Transverse colon (tissue), 4 donors: ENCODE data around the gene PKMYT1. TPM values are rescaled to one million over a fixed set of nuclear protein-coding genes. Genes with fewer than 3 reads are reported as not detected.

ENCODE experiments used
- DNase-seq: peaks from one replicate; pipeline ENCODE4 v3.0.0-alpha.2; 2019
- H3K27ac ChIP-seq, 4 donors: fragments of 200-600 bp; sonication (generic); 2 replicates each; pipeline ENCODE4 v1.5.1; 2016 to 2018; ENCODE audit warnings: inconsistent platforms in 4 of 4
- H3K27me3 ChIP-seq: fragments of 200-600 bp; sonication (generic); 2 replicates; pipeline ENCODE4 v1.5.1; 2017; ENCODE audit warnings: inconsistent platforms
- H3K36me3 ChIP-seq, 4 donors: fragments of 200-600 bp; sonication (generic); 2 replicates each; pipeline ENCODE4 v1.5.1; 2017 to 2019; ENCODE audit warnings: inconsistent platforms in 4 of 4
- H3K4me1 ChIP-seq, 4 donors: fragments of 200-600 bp; sonication (generic); 2 replicates each; pipeline ENCODE4 v1.5.1; 2017 to 2020; ENCODE audit warnings: inconsistent platforms in 4 of 4
- H3K4me3 ChIP-seq, 4 donors: fragments of 200-600 bp; sonication (generic); 1 replicate in 1 of 4; 2 replicates in 3 of 4; pipeline versions ENCODE4 v1.5.1 to v1.6.1; 2017 to 2019; ENCODE audit warnings: inconsistent platforms in 4 of 4
- H3K9me3 ChIP-seq, 2 donors: fragments of 200-600 bp; sonication (generic); 2 replicates each; pipeline ENCODE4 v1.5.1; 2017 to 2019; ENCODE audit warnings: inconsistent platforms in 2 of 2
- EP300 ChIP-seq: sonication (generic); formaldehyde crosslinking; IDR thresholded peaks from one replicate; pipeline ENCODE4 v1.6.1; 2017; ENCODE audit warnings: antibody characterized with exemption, low read depth
- POLR2A ChIP-seq: fragments of 450-650 bp; IDR thresholded peaks from one replicate; pipeline ENCODE4 v1.6.1; 2016; ENCODE audit warnings: antibody characterized with exemption, mild to moderate bottlenecking, moderate library complexity
- POLR2AphosphoS5 ChIP-seq, 3 donors: sonication (generic); formaldehyde crosslinking; IDR thresholded peaks; one replicate each; pipeline ENCODE4 v1.6.1; 2016; ENCODE audit warnings: antibody characterized with exemption in 3 of 3
- WGBS, 2 donors: methylation state at CpG; one replicate each; pipeline ENCODE4 v1.1.5; 2018; ENCODE audit warnings: low coverage in 1 of 2; 5-methylcytosine and 5-hydroxymethylcytosine counted together
- in situ Hi-C, 4 donors: fragments of 200-750 bp; cut with MboI; loops; one replicate each; pipeline versions ENCODE4 v1.15.0 to v1.15.1; 2017; ENCODE audit warnings: low sequenced_read_pairs in 3 of 4, low pct_ligation_motif_present in 1 of 4, low pct_unique_long_range_greater_than_20kb in 1 of 4
- intact Hi-C: fragments of 100-400 bp; cut with DNase I; formaldehyde crosslinking; loops from one replicate; pipeline ENCODE4 v1.15.1; 2023; ENCODE audit warnings: low total_unique reads
- total RNA-seq, 4 donors: library from RNA; depleted of rRNA; stranded (reverse); fragments of >200 nt; gene quantifications; one replicate each; pipeline ENCODE4 v1.1.0, GENCODE V29; 2016
- TF ChIP-seq, protein P1 (sequence below), 5 experiments: fragments of 200-600 bp in 3 of 5; fragments of 450-650 bp in 2 of 5; sonication (generic) in 3 of 5; IDR thresholded peaks; 1 replicate in 2 of 5; 2 replicates in 3 of 5; pipeline ENCODE4 v1.5.1; 2016 to 2017; ENCODE audit warnings: antibody characterized with exemption in 5 of 5, inconsistent platforms in 3 of 5, mild to moderate bottlenecking in 2 of 5, moderate library complexity in 1 of 5

The PKMYT1 gene
- total RNA-seq, 4 donors from 2014 or later = 0.55 to 3.6 (median 3.0) TPM; not detected in 1

DNA sequence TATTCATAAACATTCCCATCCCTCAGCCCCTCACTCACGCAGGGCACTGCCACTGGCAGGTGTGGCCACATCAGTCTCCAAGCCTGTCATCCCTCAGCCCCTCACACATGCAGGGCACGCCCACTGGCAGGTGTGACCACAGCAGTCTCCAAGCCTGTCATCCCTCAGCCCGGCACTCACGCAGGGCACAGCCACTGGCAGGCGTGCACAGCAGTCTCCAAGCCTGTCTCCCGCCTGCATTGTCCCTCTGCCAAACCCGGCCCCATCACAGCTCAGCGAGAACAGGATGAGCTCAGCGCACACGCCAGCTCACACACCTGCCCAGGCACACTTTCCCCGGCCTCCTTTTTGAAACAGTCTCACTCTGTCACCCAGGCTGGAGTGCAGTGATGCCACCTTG lies 27.6 kb downstream of the PKMYT1 start:
- no peak overlapping the region for H3K27ac ChIP-seq
- H3K27me3 ChIP-seq = peaks cover 39% of the 10 kb centered on the region
- H3K9me3 ChIP-seq = no peaks in the 10 kb centered on the region
- no peak for DNase-seq
- in situ Hi-C loops = no loop called here
- intact Hi-C loops = no loop called here
- TF ChIP-seq, protein P1, sequence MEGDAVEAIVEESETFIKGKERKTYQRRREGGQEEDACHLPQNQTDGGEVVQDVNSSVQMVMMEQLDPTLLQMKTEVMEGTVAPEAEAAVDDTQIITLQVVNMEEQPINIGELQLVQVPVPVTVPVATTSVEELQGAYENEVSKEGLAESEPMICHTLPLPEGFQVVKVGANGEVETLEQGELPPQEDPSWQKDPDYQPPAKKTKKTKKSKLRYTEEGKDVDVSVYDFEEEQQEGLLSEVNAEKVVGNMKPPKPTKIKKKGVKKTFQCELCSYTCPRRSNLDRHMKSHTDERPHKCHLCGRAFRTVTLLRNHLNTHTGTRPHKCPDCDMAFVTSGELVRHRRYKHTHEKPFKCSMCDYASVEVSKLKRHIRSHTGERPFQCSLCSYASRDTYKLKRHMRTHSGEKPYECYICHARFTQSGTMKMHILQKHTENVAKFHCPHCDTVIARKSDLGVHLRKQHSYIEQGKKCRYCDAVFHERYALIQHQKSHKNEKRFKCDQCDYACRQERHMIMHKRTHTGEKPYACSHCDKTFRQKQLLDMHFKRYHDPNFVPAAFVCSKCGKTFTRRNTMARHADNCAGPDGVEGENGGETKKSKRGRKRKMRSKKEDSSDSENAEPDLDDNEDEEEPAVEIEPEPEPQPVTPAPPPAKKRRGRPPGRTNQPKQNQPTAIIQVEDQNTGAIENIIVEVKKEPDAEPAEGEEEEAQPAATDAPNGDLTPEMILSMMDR (IDR thresholded peaks at IDR 0.05) = no peak
- no peak for TF ChIP-seq POLR2A
- TF ChIP-seq POLR2AphosphoS5 (IDR thresholded peaks at IDR 0.05) = no peak
- no peak for TF ChIP-seq EP300
- WGBS, 2 donors = 38 to 40% methylated on average over 1 to 11 of the region's 11 CpGs
- H3K4me1 ChIP-seq = peaks cover 0 to 11% (median 7%) of the 10 kb centered on the region in 4 donors
- H3K36me3 ChIP-seq = no peaks in the 10 kb centered on the region
- H3K4me3 ChIP-seq = no peak overlapping the region

- Histone ChIP-seq H3K27ac (no peak overlapping the region), H3K4me1 (peaks cover 0 to 5% (median 3%) of the 10 kb centered on the region in 4 donors), H3K4me3 (no peak overlapping the region), H3K9me3 (no peaks in the 10 kb centered on the region), H3K27me3 (peaks cover 20% of the 10 kb centered on the region), H3K36me3 (no peaks in the 10 kb centered on the region)
- intact Hi-C loops = no loop called here
- in situ Hi-C loops = no loop called here
- TF ChIP-seq POLR2AphosphoS5 (IDR thresholded peaks at IDR 0.05) (no peak), POLR2A (no peak), EP300 (no peak)
- TF ChIP-seq, protein P1 (IDR thresholded peaks at IDR 0.05) = no peak
- 85% methylated on average over 16 of the region's 16 CpGs; no CpG with 5 or more reads in 1 of the 2 donors for WGBS, 2 donors
- no peak for DNase-seq
Observed at GRCh38 chr16:2950773-2951172, 29.5 kb downstream of the PKMYT1 start.

DNA sequence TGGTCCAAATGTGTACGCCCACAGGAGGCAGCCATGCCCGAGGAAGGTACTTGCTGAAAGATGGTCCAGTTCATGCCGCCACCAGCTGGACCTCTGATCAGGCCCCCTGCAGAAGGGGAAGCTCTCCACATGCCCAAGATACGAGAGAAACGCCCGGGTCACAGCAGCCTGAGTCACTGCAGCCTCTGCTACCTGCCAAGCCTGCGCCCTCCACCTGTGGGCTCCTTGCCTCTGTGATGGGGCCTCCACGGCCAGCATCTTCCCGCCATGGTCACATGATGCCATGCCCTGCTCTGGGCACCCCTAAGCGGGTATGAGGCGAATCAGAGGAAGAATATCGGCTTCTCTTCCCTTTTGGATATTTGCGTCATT lies 29.9 kb downstream of the PKMYT1 start:
- H3K36me3 ChIP-seq = no peaks in the 10 kb centered on the region
- in situ Hi-C loops = no loop called here

GRCh38 chr16:2949705-2950352 lies 30.4 kb downstream of the PKMYT1 start:
- intact Hi-C loops = no loop called here
- Histone ChIP-seq H3K27ac (no peak overlapping the region), H3K9me3 (no peaks in the 10 kb centered on the region), H3K4me1 (no peaks in the 10 kb centered on the region), H3K36me3 (no peaks in the 10 kb centered on the region), H3K4me3 (no peak overlapping the region), H3K27me3 (peaks cover 10% of the 10 kb centered on the region)
- DNase-seq = no peak
- WGBS, 2 donors = 80 to 90% methylated on average over 1 to 19 of the region's 19 CpGs
- in situ Hi-C loops = no loop called here
- no peak for TF ChIP-seq EP300
- TF ChIP-seq POLR2A = no peak
- TF ChIP-seq POLR2AphosphoS5 (IDR thresholded peaks at IDR 0.05) = no peak
- TF ChIP-seq, protein P1 (IDR thresholded peaks at IDR 0.05) = no peak

More for the DNA sequence above, 29.9 kb downstream of the PKMYT1 start:
- no peak overlapping the region for H3K27ac ChIP-seq
- H3K4me1 ChIP-seq = peaks cover 0 to under 1% (median 0%) of the 10 kb centered on the region in 4 donors
- WGBS, 2 donors = 89 to 100% methylated on average over 1 to 13 of the region's 13 CpGs
- H3K9me3 ChIP-seq = no peaks in the 10 kb centered on the region
- no peak for TF ChIP-seq POLR2A
- TF ChIP-seq, protein P1 (IDR thresholded peaks at IDR 0.05) = no peak
- no peak for TF ChIP-seq EP300
- no peak for TF ChIP-seq POLR2AphosphoS5 (IDR thresholded peaks at IDR 0.05)
- intact Hi-C loops = no loop called here
- H3K4me3 ChIP-seq = no peak overlapping the region
- no peak for DNase-seq
- peaks cover 15% of the 10 kb centered on the region for H3K27me3 ChIP-seq
